Calu3 (cell line): ENCODE results near the gene SGO2. TPM values are rescaled to one million over a fixed set of nuclear protein-coding genes. Genes with fewer than 3 reads are reported as not detected.
"Not testable (repeated sequence)": the region's sequence is repeated elsewhere in the genome, so short reads cannot be mapped to it uniquely, and the experiment has no call there.

Experiments
- BruUV-seq: library from RNA; stranded (reverse); fragments of 400-500 nt; replicated peaks from 2 replicates; lab custom pipeline; 2021; lab: Mats Ljungman, UMichigan
- CTCF ChIA-PET: fragments of 300-600 bp; sonication (Branson Sonifier 250); formaldehyde crosslinking; loops from one replicate; lab custom pipeline; 2022; ENCODE audit warnings: antibody characterized with exemption; lab: Charles Lee
- DNase-seq: peaks from one replicate; pipeline ENCODE4 v3.0.0; 2022
- H3K27ac Mint-ChIP-seq: one replicate; pipeline ENCODE4 v1.8.0; 2022; ENCODE audit warnings: mixed read lengths; ENCODE audit not compliant: unreplicated experiment
- H3K27me3 Mint-ChIP-seq: one replicate; pipeline ENCODE4 v1.8.0; 2022; ENCODE audit warnings: mixed read lengths; ENCODE audit not compliant: unreplicated experiment
- H3K36me3 Mint-ChIP-seq: one replicate; pipeline ENCODE4 v1.8.0; 2022; ENCODE audit warnings: mild to moderate bottlenecking, moderate library complexity, mixed read lengths; ENCODE audit not compliant: insufficient read depth, unreplicated experiment
- H3K4me1 Mint-ChIP-seq: one replicate; pipeline ENCODE4 v1.8.0; 2022; ENCODE audit warnings: mild to moderate bottlenecking, low read depth, mixed read lengths; ENCODE audit not compliant: unreplicated experiment
- H3K4me3 Mint-ChIP-seq: one replicate; pipeline ENCODE4 v1.8.0; 2022; ENCODE audit warnings: mild to moderate bottlenecking, low read depth, moderate library complexity, mixed read lengths; ENCODE audit not compliant: unreplicated experiment
- H3K9me3 Mint-ChIP-seq: one replicate; pipeline ENCODE4 v1.8.0; 2022; ENCODE audit warnings: low read depth, mixed read lengths; ENCODE audit not compliant: unreplicated experiment
- CTCF ChIP-seq: fragments of 200-600 bp; IDR thresholded peaks from one replicate; pipeline ENCODE4 v1.8.0; 2022; ENCODE audit warnings: antibody characterized with exemption; ENCODE audit not compliant: unreplicated experiment
- intact Hi-C: fragments of 100-400 bp; cut with micrococcal nuclease; formaldehyde crosslinking; loops from one replicate; pipeline ENCODE4 v1.10.0; 2022; ENCODE audit not compliant: unreplicated experiment
- total RNA-seq: library from RNA; stranded (reverse); gene quantifications from 2 replicates; pipeline ENCODE4 v1.2.3, GENCODE V29; 2022

SGO2 gene
- total RNA-seq, 1 experiment from 2014 or later = 22.9 TPM

- Mint-ChIP-seq H3K27me3 (peaks cover 30% of the 10 kb centered on the region), H3K4me3 (no peak overlapping the region), H3K36me3 (no peaks in the 10 kb centered on the region), H3K4me1 (no peaks in the 10 kb centered on the region), H3K9me3 (no peaks in the 10 kb centered on the region), H3K27ac (no peak overlapping the region)
- no peak for DNase-seq
- BruUV-seq = no TSS peak
- TF ChIP-seq CTCF = no peak
- intact Hi-C loops = no loop called here
- CTCF ChIA-PET = no interaction called here
Observed at GRCh38 chr2:200627110-200627770, 101.2 kb downstream of the SGO2 start.

GRCh38 chr2:200628461-200628860 is 102.5 kb downstream of the SGO2 start:
- peaks cover 37% of the 10 kb centered on the region for H3K27me3 Mint-ChIP-seq
- intact Hi-C loops, H3K9me3 Mint-ChIP-seq, DNase-seq, H3K4me3 Mint-ChIP-seq, BruUV-seq, CTCF ChIA-PET, H3K27ac Mint-ChIP-seq, H3K4me1 Mint-ChIP-seq, H3K36me3 Mint-ChIP-seq: not testable (repeated sequence)

GRCh38 chr2:200631287-200631686 is 105.3 kb downstream of the SGO2 start:
- intact Hi-C loops = no loop called here

More at GRCh38 chr2:200631287-200631686, 105.3 kb downstream of the SGO2 start:
- Mint-ChIP-seq H3K9me3 (no peaks in the 10 kb centered on the region), H3K27ac (no peak overlapping the region), H3K36me3 (no peaks in the 10 kb centered on the region), H3K4me1 (no peaks in the 10 kb centered on the region), H3K27me3 (peaks cover 62% of the 10 kb centered on the region), H3K4me3 (no peak overlapping the region)
- BruUV-seq = no TSS peak
- CTCF ChIA-PET = no interaction called here
- TF ChIP-seq CTCF = no peak
- DNase-seq = no peak

Other genes starting within 250 kb of the SGO2 start
- gene SPATS2L, start 219.5 kb upstream of the SGO2 start, total RNA-seq = 378 and 497 TPM in 2 replicates
- 11.8 and 13.6 TPM in 2 replicates for gene KCTD18, start 16.1 kb upstream of the SGO2 start, total RNA-seq
- gene AOX1, start 59.8 kb downstream of the SGO2 start, total RNA-seq = 0.22 and 0.45 TPM in 2 replicates